C4-2B (cell line): ENCODE data around the gene ZDHHC6.
A peak's percentile ranks its signal among the peaks of the same experiment; 100 is the strongest.

Source experiments
- CTCF ChIP-seq: fragments of 450-650 bp; conservative IDR thresholded peaks from 2 replicates; pipeline ENCODE4 v1.5.1; 2017; ENCODE audit warnings: mild to moderate bottlenecking
- ZFX ChIP-seq: fragments of 450-650 bp; IDR thresholded peaks from 2 replicates; pipeline ENCODE4 v1.6.1; 2017

- peak; percentile 35 for TF ChIP-seq CTCF
- TF ChIP-seq ZFX, result 0 out of 2 replicates have a peak, but pooled peaks have one; percentile 1
Observed at GRCh38 chr10:112446855-112447619, at the start of gene ZDHHC6, which contains the start of gene VTI1A.
